Mesothelial cell of epicardium (in vitro differentiated cells): ENCODE data around the gene MRPL2. TPM values are rescaled to one million over a fixed set of nuclear protein-coding genes. Genes with fewer than 3 reads are reported as not detected.

Source experiments
- DNase-seq, 2 experiments: peaks; one replicate each; pipeline ENCODE4 v3.0.0; 2021; ENCODE audit warnings: low spot score in 2 of 2; ENCODE audit not compliant: unreplicated experiment in 2 of 2
- H3K27ac Mint-ChIP-seq: 2 replicates; pipeline ENCODE4 v1.8.0; 2021; ENCODE audit warnings: mixed read lengths
- H3K27me3 Mint-ChIP-seq: 2 replicates; pipeline ENCODE4 v1.8.0; 2021; ENCODE audit warnings: low read depth, mixed read lengths
- H3K36me3 Mint-ChIP-seq: 2 replicates; pipeline ENCODE4 v1.8.0; 2021; ENCODE audit warnings: mixed read lengths
- H3K4me1 Mint-ChIP-seq: 2 replicates; pipeline ENCODE4 v1.8.0; 2021; ENCODE audit warnings: mixed read lengths
- H3K4me3 Mint-ChIP-seq: 2 replicates; pipeline ENCODE4 v1.8.0; 2021; ENCODE audit warnings: mild to moderate bottlenecking, moderate library complexity, mixed read lengths
- H3K9me3 Mint-ChIP-seq: 2 replicates; pipeline ENCODE4 v1.8.0; 2021; ENCODE audit warnings: mixed read lengths
- CTCF ChIP-seq: fragments of 200-600 bp; sonication (generic); IDR thresholded peaks from one replicate; pipeline ENCODE4 v1.5.0; 2021; ENCODE audit warnings: antibody characterized with exemption; ENCODE audit not compliant: unreplicated experiment
- total RNA-seq: library from RNA; stranded (reverse); gene quantifications from 3 replicates; pipeline ENCODE4 v1.2.1, GENCODE V29; 2021

MRPL2 gene
- 50.5 to 55.5 TPM (median 54.9 TPM) in 3 replicates for total RNA-seq

DNA sequence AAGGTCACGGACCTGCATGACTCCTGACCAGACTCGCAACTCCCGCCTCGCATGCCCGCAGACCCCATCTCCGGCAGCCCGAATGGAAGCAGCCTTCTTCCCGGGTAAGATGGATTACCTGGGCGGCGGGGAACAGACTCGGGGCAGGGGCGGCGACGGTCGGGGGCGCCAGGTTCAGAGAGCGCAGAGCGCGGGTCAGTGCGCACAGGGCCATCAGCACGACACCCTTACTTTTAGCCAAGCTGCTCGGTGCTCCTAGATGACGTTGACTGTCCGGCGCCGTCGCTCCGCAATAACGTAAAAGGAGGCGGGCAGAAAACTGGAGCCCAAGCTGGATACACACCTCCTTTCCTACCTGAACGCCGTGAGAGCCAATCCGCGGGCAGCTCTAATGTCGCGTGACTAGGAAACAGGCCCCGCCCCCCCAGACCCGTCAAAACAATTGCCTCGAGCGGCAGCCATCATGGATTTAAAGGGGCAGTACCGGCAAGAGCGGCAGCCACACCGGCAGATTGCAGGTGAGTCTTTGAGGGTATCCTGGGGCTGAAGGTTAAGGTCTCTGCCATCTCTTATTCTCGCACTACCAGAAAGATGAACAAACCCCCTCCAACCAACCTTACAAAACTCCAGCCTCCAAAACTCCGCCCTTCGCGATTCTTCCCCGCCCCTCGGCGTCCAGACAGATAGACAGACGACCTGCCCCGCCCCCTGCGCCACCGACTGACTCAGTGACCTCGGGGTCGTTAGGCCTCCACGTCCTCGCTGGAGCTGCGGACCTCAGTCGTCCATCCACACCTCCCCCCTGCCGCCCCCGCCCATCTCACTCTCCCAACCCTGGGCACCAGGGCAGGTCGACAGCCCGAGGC is at the start of gene MRPL2, which contains the start of gene KLC4:
Gene MRPL2 (minus strand): TSS at position 267 of the 866 bp plus-strand sequence. CDS start 53 bp downstream, at position 214.
Gene KLC4 (plus strand): TSS at position 464 of the 866 bp plus-strand sequence. CDS start 1,705 bp downstream, outside the sequence.
- peak; percentile 94 to 96 for DNase-seq
- Mint-ChIP-seq H3K9me3 (no peaks in the 10 kb centered on the region), H3K27me3 (no peaks in the 10 kb centered on the region), H3K4me1 (peaks cover 28% of the 10 kb centered on the region), H3K36me3 (peaks cover 25% of the 10 kb centered on the region), H3K4me3 (peak within 1 kb of the TSS; percentile 98), H3K27ac (peak within 1 kb of the TSS; percentile 98)
- no peak for TF ChIP-seq CTCF

- peaks cover 5% of the 10 kb centered on the region for H3K36me3 Mint-ChIP-seq
- no peaks in the 10 kb centered on the region for H3K27me3 Mint-ChIP-seq
- no peaks in the 10 kb centered on the region for H3K9me3 Mint-ChIP-seq
- no peak overlapping the region for H3K4me3 Mint-ChIP-seq
- no peak for TF ChIP-seq CTCF
- no peak overlapping the region for H3K27ac Mint-ChIP-seq
- DNase-seq: no peak
- peaks cover 24% of the 10 kb centered on the region for H3K4me1 Mint-ChIP-seq
Observed at GRCh38 chr6:43107344-43108062, 48.3 kb upstream of the MRPL2 start.

GRCh38 chr6:43105538-43106222 is 46.4 kb upstream of the MRPL2 start:
- no peak overlapping the region for H3K4me3 Mint-ChIP-seq
- DNase-seq: no peak
- H3K9me3 Mint-ChIP-seq: no peaks in the 10 kb centered on the region
- H3K4me1 Mint-ChIP-seq: peaks cover 13% of the 10 kb centered on the region
- no peak for TF ChIP-seq CTCF
- H3K27me3 Mint-ChIP-seq: no peaks in the 10 kb centered on the region
- H3K36me3 Mint-ChIP-seq: peaks cover 5% of the 10 kb centered on the region
- no peak overlapping the region for H3K27ac Mint-ChIP-seq

GRCh38 chr6:43103253-43103876 is 44.1 kb upstream of the MRPL2 start:
- TF ChIP-seq CTCF: no peak
- Mint-ChIP-seq H3K9me3 (no peaks in the 10 kb centered on the region), H3K4me3 (no peak overlapping the region), H3K27me3 (no peaks in the 10 kb centered on the region), H3K36me3 (peaks cover 5% of the 10 kb centered on the region), H3K27ac (peak overlapping the region; percentile 83), H3K4me1 (peaks cover 13% of the 10 kb centered on the region)
- no peak for DNase-seq

GRCh38 chr6:43101497-43101896 is 42.3 kb upstream of the MRPL2 start:
- H3K36me3 Mint-ChIP-seq: no peaks in the 10 kb centered on the region
- no peak for DNase-seq
- no peak for TF ChIP-seq CTCF
- H3K27me3 Mint-ChIP-seq: no peaks in the 10 kb centered on the region
- H3K4me3 Mint-ChIP-seq: no peak overlapping the region
- no peak overlapping the region for H3K27ac Mint-ChIP-seq
- no peaks in the 10 kb centered on the region for H3K9me3 Mint-ChIP-seq
- peaks cover 31% of the 10 kb centered on the region for H3K4me1 Mint-ChIP-seq
